Measurements from ENCODE around the gene INPP5A. TPM values are rescaled to one million over a fixed set of nuclear protein-coding genes. Genes with fewer than 3 reads are reported as not detected.

The INPP5A gene
- total and polyA plus RNA-seq, 2 donors (not counting 1 experiment from before 2014, with no cell fraction given) = 9.3 to 87.8 TPM

DNA sequence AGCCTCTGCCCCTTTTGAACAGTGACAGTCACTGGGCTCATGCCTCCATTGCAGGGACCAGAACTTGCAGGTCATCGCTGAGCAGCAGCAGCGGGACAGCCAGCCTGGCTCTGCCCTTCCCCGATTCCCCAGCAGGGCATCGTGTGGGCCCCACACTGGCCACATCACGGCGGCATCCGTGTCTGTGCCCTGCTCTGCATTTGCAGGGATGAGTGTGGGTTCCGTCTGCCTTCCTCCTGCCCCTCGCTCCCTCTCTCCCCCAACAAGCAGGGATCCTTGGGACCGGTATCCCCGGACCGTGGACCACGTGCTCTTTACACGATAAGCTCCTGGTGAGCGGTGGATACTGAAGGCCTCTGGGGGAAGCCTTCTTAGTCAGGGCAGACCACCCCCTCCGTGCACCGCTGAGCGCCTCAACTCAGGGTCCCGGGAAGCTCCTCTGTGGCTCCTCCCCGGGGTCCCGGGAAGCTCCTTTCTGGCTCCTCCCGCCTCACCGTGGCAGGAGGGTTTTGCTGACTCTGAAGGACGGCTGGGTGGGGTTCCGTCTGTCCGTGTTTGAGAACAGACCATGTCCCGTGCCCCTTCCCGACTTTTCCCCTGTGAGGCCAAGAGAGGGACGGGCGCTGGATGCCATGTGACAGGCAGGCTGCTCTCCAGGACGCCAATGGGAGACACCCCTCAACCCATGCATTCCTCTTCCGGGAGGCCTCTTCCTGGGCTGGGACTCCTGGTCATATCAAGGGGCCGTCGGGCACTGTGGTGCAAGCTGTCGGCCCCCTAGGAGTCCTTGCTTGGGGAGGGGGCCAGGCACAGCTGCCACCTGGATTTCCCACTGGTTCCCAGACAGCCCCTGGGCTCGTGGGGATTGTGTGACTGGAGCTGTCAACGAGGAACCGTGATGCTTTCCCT, 271.9 kb downstream of the INPP5A start:
- Histone ChIP-seq H3K9ac (ENCODE audit: low read length) (no peak overlapping the region), H2AFZ (ENCODE audit: insufficient read depth, low read depth, low read length, poor library complexity, severe bottlenecking) (no peak overlapping the region), H3K9me3 (ENCODE audit: control extremely low read depth in 1 of 3, control insufficient read depth in 2 of 3, insufficient read depth in 1 of 3, low read length in 2 of 3) (peaks cover 0 to 7% (median 0%) of the 10 kb centered on the region in 3 donors), H3K27ac (ENCODE audit: low read length in 2 of 2) (no peak overlapping the region), H3K36me3 (replicated peaks in 1 of 2; ENCODE audit: control extremely low read depth in 1 of 2, control insufficient read depth in 1 of 2, extremely low read depth in 1 of 2, insufficient read depth in 2 of 2, low read length in 1 of 2) (no peaks in the 10 kb centered on the region), H3K4me2 (replicated peaks; ENCODE audit: low read depth, low read length, poor library complexity, severe bottlenecking) (no peak overlapping the region), H3K4me1 (ENCODE audit: control insufficient read depth in 2 of 2, insufficient read depth in 2 of 2, low read length in 2 of 2) (no peaks in the 10 kb centered on the region), H3K79me2 (ENCODE audit: control insufficient read depth, insufficient read depth, low read length) (no peaks in the 10 kb centered on the region), H3K27me3 (replicated peaks in 1 of 4; ENCODE audit: control extremely low read depth in 1 of 4, control insufficient read depth in 3 of 4, insufficient read depth in 4 of 4, low read length in 3 of 4) (peaks cover 0 to 1% (median 0%) of the 10 kb centered on the region in 4 experiments), H3K4me3 (ENCODE audit: control extremely low read depth in 1 of 5, extremely low read depth in 1 of 5, insufficient read depth in 1 of 5, low read depth in 2 of 5, low read length in 4 of 5) (no peak overlapping the region), H4K20me1 (ENCODE audit: control insufficient read depth, insufficient read depth, low read length, poor library complexity, severe bottlenecking) (no peaks in the 10 kb centered on the region)
- H3K4me3 Mint-ChIP-seq = no peak overlapping the region
- no peak for ATAC-seq (ENCODE audit: low read depth)
- ChIA-PET POLR2A (no interaction called here), CTCF (no interaction called here)
- 89% methylated on average over 36 of the region's 38 CpGs for WGBS (ENCODE audit: insufficient coverage)
- intact Hi-C loops (cut with micrococcal nuclease) = no loop called here
- H3K9me3 Mint-ChIP-seq (ENCODE audit: insufficient read depth) = no peaks in the 10 kb centered on the region
- no peak overlapping the region for H3K27ac Mint-ChIP-seq
- no peak for DNase-seq
- H3K4me1 Mint-ChIP-seq = no peaks in the 10 kb centered on the region
- TF ChIP-seq, protein P1, sequence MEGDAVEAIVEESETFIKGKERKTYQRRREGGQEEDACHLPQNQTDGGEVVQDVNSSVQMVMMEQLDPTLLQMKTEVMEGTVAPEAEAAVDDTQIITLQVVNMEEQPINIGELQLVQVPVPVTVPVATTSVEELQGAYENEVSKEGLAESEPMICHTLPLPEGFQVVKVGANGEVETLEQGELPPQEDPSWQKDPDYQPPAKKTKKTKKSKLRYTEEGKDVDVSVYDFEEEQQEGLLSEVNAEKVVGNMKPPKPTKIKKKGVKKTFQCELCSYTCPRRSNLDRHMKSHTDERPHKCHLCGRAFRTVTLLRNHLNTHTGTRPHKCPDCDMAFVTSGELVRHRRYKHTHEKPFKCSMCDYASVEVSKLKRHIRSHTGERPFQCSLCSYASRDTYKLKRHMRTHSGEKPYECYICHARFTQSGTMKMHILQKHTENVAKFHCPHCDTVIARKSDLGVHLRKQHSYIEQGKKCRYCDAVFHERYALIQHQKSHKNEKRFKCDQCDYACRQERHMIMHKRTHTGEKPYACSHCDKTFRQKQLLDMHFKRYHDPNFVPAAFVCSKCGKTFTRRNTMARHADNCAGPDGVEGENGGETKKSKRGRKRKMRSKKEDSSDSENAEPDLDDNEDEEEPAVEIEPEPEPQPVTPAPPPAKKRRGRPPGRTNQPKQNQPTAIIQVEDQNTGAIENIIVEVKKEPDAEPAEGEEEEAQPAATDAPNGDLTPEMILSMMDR (IDR thresholded peaks at IDR 0.05) = no peak
- no peak for TF ChIP-seq EZH2 (IDR thresholded peaks at IDR 0.05; ENCODE audit: borderline replicate concordance, insufficient read depth, low read depth, low read length, poor library complexity, severe bottlenecking)
- H3K27me3 Mint-ChIP-seq = no peaks in the 10 kb centered on the region

DNA sequence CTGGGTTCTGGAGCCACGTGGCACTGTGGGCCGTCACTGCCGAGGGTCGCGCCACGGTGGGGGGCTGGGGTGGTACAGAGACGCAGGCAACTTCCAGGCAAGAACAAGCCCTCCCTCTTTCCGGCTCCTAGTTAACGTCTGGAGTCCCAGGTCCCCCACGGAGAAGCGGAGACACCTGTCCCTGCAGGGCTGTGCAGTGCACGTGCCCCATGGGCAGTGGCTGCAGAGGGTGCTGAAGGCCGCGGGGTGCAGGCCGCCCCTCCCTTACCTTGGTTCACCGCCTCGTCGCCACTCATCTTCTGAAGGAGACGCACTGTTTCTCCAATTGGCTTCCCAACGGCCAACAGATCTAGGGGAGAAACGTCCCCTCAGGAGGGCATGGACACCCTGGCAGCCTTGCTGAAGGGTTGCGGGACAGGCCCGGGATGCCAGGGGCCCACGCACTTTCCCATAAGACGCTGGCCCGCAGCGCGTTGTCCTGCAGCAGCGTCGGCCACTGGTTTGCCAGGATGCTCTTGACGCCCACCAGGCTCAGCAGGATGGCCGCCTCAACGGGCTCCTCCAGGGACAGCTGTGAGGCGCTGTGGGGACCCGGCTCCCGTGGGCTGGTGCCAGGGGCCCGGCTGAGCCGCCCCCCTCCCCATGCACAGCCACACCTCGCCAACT, 272.7 kb downstream of the INPP5A start:
- no peak overlapping the region for H3K4me3 ChIP-seq (ENCODE audit: control extremely low read depth in 1 of 5, extremely low read depth in 1 of 5, insufficient read depth in 1 of 5, low read depth in 2 of 5, low read length in 4 of 5)
- H3K36me3 ChIP-seq (replicated peaks in 1 of 2; ENCODE audit: control extremely low read depth in 1 of 2, control insufficient read depth in 1 of 2, extremely low read depth in 1 of 2, insufficient read depth in 2 of 2, low read length in 1 of 2) = no peaks in the 10 kb centered on the region
- H3K9ac ChIP-seq (ENCODE audit: low read length) = no peak overlapping the region
- TF ChIP-seq EZH2 (IDR thresholded peaks at IDR 0.05; ENCODE audit: borderline replicate concordance, insufficient read depth, low read depth, low read length, poor library complexity, severe bottlenecking) = no peak
- TF ChIP-seq, protein P1 (IDR thresholded peaks at IDR 0.05) = no peak
- ChIA-PET POLR2A (no interaction called here), CTCF (no interaction called here)
- no peak overlapping the region for H3K27ac ChIP-seq (ENCODE audit: low read length in 2 of 2)
- DNase-seq = no peak
- no peaks in the 10 kb centered on the region for H3K4me1 ChIP-seq (ENCODE audit: control insufficient read depth in 2 of 2, insufficient read depth in 2 of 2, low read length in 2 of 2)
- intact Hi-C loops (cut with micrococcal nuclease) = no loop called here
- Mint-ChIP-seq H3K4me3 (no peak overlapping the region), H3K27me3 (peaks cover 1% of the 10 kb centered on the region), H3K27ac (no peak overlapping the region), H3K9me3 (ENCODE audit: insufficient read depth) (no peaks in the 10 kb centered on the region), H3K4me1 (no peaks in the 10 kb centered on the region)
- H3K9me3 ChIP-seq (ENCODE audit: control extremely low read depth in 1 of 3, control insufficient read depth in 2 of 3, insufficient read depth in 1 of 3, low read length in 2 of 3) = peaks cover 0 to 14% (median 0%) of the 10 kb centered on the region in 3 donors
- H3K4me2 ChIP-seq (replicated peaks; ENCODE audit: low read depth, low read length, poor library complexity, severe bottlenecking) = no peak overlapping the region
- ATAC-seq (ENCODE audit: low read depth) = no peak
- no peak overlapping the region for H2AFZ ChIP-seq (ENCODE audit: insufficient read depth, low read depth, low read length, poor library complexity, severe bottlenecking)
- WGBS (ENCODE audit: insufficient coverage) = 87% methylated on average over 39 of the region's 39 CpGs
- no peaks in the 10 kb centered on the region for H4K20me1 ChIP-seq (ENCODE audit: control insufficient read depth, insufficient read depth, low read length, poor library complexity, severe bottlenecking)
- no peaks in the 10 kb centered on the region for H3K79me2 ChIP-seq (ENCODE audit: control insufficient read depth, insufficient read depth, low read length)
- peaks cover 0 to 3% (median 0%) of the 10 kb centered on the region in 4 experiments for H3K27me3 ChIP-seq (replicated peaks in 1 of 4; ENCODE audit: control extremely low read depth in 1 of 4, control insufficient read depth in 3 of 4, insufficient read depth in 4 of 4, low read length in 3 of 4)
